Fibroblast of mammary gland (primary cell): ENCODE data around the gene INTS2.
"Not testable (repeated sequence)": the region's sequence is repeated elsewhere in the genome, so short reads cannot be mapped to it uniquely, and the experiment has no call there.

Experiments used
- DNase-seq: peaks from one replicate; pipeline ENCODE4 v3.0.0-alpha.2; 2010; ENCODE audit warnings: low read depth
- H3K4me3 ChIP-seq: 2 replicates; pipeline ENCODE4 v1.5.1; 2011; ENCODE audit warnings: low read depth, mild to moderate bottlenecking, low read length, moderate library complexity; ENCODE audit not compliant: control insufficient read depth
- TF ChIP-seq, protein P1 (sequence below): conservative IDR thresholded peaks from 2 replicates; pipeline ENCODE4 v1.5.1; 2011; ENCODE audit warnings: low read depth, low read length, inconsistent platforms; ENCODE audit not compliant: control insufficient read depth, insufficient read depth

INTS2 gene

DNA sequence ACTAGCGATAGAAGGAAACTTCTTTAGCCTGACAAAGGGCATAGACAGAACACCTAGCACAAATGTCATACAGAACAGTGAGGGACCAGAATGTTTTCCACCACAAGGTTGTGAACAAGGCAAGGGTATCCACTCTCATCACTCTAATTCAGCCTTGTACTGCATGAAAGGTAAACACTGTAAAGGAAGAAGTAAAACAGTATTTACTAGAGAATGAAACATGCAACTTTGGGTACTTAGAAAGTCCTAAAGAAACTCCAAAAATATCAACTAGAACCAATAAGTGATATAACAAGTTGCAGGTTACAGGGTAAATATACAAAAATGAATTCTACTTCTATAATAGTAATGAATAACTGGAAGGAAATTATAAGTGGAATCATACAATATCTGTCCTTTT is 96.7 kb downstream of the INTS2 start:
- H3K4me3 ChIP-seq, result no peak overlapping the region
- no peak for DNase-seq
- TF ChIP-seq, protein P1, sequence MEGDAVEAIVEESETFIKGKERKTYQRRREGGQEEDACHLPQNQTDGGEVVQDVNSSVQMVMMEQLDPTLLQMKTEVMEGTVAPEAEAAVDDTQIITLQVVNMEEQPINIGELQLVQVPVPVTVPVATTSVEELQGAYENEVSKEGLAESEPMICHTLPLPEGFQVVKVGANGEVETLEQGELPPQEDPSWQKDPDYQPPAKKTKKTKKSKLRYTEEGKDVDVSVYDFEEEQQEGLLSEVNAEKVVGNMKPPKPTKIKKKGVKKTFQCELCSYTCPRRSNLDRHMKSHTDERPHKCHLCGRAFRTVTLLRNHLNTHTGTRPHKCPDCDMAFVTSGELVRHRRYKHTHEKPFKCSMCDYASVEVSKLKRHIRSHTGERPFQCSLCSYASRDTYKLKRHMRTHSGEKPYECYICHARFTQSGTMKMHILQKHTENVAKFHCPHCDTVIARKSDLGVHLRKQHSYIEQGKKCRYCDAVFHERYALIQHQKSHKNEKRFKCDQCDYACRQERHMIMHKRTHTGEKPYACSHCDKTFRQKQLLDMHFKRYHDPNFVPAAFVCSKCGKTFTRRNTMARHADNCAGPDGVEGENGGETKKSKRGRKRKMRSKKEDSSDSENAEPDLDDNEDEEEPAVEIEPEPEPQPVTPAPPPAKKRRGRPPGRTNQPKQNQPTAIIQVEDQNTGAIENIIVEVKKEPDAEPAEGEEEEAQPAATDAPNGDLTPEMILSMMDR, result no peak

DNA sequence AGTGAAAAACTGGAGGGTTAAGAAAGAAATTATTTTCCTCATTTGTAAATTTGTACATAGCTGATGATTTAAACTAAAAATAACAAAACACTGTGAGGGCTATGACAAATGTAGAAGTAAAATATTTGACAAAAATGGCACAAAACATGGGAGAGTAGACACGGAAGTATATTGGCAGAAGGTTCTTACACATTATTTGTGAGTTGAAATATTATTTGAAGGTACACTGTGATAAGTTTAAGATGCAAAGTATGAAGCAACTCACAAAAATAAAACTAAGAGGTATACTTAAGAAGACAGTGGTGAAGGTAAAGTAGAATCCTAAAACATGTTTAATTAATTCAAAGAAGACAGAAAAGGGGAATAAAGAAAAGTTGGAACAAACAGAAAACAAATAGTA is 99.1 kb downstream of the INTS2 start:
- TF ChIP-seq, protein P1, result no peak

DNA sequence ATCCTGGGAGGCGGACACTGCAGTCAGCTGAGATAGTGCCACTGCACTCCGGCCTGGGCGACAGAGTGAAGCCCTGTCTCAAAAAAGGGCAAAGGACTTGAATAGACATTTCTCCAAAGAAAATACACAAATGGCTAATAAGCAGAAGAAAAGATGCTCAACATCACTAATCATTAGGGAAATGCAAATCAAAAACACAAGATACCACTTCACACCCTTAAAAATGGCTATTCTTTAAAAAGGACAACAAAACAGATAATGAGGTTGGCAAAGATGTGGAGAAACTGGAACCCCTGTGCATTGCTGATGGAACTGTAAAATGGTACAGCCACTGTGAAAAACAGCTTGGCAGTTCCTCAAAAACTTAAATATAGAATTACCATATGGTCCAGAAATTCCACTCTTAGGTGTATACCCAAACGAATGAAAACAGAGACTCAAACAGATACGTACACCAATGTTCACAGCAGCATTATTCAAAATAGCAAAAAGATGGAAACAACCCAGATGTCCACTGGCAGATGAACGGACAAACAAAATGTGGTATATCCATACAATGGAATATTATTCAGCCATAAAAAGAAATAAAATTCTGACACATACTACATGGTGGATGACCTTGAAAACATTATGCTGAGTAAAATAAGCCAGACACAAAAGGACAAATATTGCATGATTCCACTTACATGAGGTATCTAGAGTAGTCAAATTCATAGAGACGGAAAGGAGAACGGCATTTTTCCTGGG is 100.0 kb downstream of the INTS2 start:
- TF ChIP-seq, protein P1, result no peak
- no peak for DNase-seq
- H3K4me3 ChIP-seq, result no peak overlapping the region

More for the DNA sequence above, 99.1 kb downstream of the INTS2 start:
- no peak overlapping the region for H3K4me3 ChIP-seq
- DNase-seq, result no peak

DNA sequence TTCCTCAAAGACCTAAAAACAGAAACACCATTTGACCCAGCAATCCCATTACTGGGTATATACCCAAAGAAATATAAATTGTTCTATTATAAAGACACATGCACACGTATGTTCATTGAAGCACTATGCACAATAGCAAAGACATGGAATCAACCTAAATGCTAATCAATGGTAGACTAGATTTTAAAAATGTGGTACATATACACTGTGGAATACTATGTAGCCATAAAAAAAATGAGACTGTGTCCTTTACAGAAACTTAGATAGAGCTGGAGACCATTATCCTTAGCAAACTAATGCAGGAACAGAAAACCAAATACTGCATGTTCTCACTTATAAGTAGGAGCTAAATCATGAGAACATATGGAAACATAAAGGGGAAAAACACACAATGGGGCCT is 100.9 kb downstream of the INTS2 start:
- not testable (repeated sequence) for H3K4me3 ChIP-seq, DNase-seq

DNA sequence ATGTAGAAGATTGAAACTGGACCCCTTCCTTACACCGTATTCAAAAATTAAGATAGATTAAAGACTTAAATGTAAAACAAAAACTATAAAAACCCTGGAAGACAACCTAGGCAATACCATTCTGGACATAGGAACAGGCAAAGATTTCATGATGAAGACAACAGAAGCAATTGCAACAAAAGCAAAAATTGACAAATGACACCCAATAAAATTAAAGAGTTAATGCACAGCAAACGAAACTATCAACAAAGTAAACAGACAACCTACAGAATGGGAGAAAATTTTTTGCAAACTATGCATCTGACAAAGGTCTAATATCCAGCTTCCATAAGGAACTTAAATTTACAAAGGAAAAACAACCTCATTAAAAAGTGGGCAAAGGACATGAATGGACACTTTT is 101.6 kb downstream of the INTS2 start:
- DNase-seq, result not testable (repeated sequence)

DNA sequence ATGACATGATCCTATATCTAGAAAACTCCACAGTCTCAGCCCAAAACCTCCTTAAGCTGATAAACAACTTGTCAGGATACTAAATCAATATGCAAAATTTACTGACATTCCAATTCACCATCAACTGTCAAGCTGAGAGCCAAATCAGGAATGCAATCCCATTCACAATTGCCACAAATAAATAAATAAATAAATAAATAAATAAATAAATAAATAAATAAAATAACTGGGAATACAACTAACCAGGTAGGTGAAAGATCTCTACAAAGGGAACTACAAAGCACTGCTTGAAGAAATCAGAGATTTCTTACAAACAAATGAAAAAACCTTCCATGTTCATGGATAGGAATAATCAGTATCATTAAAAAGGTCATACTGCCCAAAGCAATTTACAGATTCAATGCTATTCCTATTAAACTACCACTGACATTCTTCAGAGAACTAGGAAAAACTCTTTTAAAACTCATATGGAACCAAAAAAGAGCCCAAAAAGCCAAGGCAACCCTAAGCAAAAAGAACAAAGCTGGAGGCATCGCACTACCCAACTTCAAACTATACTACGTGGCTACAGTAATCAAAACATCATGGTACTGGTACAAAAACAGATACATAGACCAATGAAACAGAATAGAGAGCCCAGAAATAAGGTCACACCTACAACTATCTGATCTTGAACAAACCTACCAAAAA is 102.2 kb downstream of the INTS2 start:
- no peak for DNase-seq
- no peak overlapping the region for H3K4me3 ChIP-seq

More for the DNA sequence above, 101.6 kb downstream of the INTS2 start:
- not testable (repeated sequence) for H3K4me3 ChIP-seq

DNA sequence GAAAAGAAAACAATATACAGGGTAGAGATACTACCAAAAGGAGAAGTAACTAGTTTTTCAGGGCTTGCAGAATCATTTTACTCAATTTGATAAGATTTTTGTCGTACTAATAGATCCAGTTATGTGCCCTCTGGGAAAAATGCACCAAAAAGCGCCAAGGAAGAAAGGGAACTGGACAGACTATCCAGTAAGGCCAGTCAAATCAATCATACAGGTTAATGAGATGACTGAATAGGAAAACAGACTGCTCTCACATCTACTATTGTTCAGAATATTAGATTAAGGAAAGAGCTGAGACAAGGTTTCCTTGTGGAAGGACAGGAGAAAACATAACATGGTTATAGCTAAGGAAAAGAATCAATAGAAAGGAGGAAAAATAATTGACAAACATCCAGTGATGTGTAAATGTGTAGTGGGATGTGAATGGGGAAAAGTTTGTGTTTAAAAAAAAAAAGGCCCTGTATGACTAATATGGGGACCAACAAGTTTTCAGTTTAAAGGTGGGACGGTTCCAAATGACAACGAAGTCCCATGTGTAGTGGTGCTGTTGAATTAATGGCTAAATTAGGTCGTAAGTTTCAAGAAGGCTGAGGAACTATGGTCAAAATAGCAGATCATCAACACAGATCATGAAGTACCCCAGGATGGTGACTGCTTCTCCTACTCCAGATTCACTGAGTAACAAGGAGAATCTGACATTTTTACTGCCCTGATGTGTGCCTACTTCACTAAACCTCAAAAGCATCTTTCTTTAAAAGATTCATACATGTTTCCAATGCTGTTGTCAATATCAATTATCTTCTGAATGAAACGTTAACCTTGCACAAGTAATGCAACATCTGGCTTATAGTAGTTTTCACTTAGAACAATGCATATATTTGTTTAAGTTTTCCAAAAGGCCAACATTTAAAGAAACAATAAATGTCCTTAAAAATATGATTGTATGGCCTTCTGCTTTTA is 105.2 kb downstream of the INTS2 start:
- H3K4me3 ChIP-seq, result no peak overlapping the region
- DNase-seq, result no peak
- TF ChIP-seq, protein P1, result no peak

More for the DNA sequence above, 102.2 kb downstream of the INTS2 start:
- TF ChIP-seq, protein P1, result no peak
